Cardiac muscle cell (in vitro differentiated cells and primary cell): ENCODE data around the gene CTAG1A. TPM values are rescaled to one million over a fixed set of nuclear protein-coding genes. Genes with fewer than 3 reads are reported as not detected.
"Not testable (repeated sequence)": the region's sequence is repeated elsewhere in the genome, so short reads cannot be mapped to it uniquely, and the experiment has no call there.

Source experiments
- DNase-seq, 2 donors: peaks; one replicate each; pipeline versions ENCODE4 v3.0.0 to v3.0.0-alpha.2; 2010 to 2017; ENCODE audit warnings: low read depth in 1 of 2, low spot score in 1 of 2
- H3K27ac ChIP-seq: fragments of 200-600 bp; sonication (generic); 2 replicates; pipeline ENCODE4 v1.5.1; 2016
- H3K27me3 ChIP-seq: fragments of 200-600 bp; sonication (generic); 2 replicates; pipeline ENCODE4 v1.6.0; 2016; ENCODE audit warnings: control low read depth
- H3K36me3 ChIP-seq: fragments of 200-600 bp; sonication (generic); 2 replicates; pipeline ENCODE4 v1.5.1; 2016; ENCODE audit warnings: control low read depth
- H3K4me1 ChIP-seq: fragments of 200-600 bp; sonication (generic); 2 replicates; pipeline ENCODE4 v1.8.1; 2017; ENCODE audit warnings: low read depth, mild to moderate bottlenecking, mixed run types
- H3K4me3 ChIP-seq: fragments of 200-600 bp; sonication (generic); 2 replicates; pipeline ENCODE4 v1.5.1; 2016; ENCODE audit warnings: mild to moderate bottlenecking
- H3K9me3 ChIP-seq: fragments of 200-600 bp; sonication (generic); 2 replicates; pipeline ENCODE4 v1.5.1; 2017; ENCODE audit warnings: low read depth, mild to moderate bottlenecking, control low read depth
- polyA plus RNA-seq: library from polyadenylated mRNA; unstranded; fragments of >200 nt; fragmentation: Nextera tagmentation; extraction: Ambion mirVana; gene quantifications from 2 replicates; pipeline ENCODE4 v1.2.1, GENCODE V29; 2016
- total RNA-seq: library from RNA; depleted of rRNA; stranded (reverse); fragments of >200 nt; gene quantifications from 2 replicates; pipeline ENCODE4 v1.2.3, GENCODE V29; 2016
- TF ChIP-seq, protein P1 (sequence below): IDR thresholded peaks from 2 replicates; pipeline ENCODE4 v1.5.1; 2012; ENCODE audit warnings: low read depth, mild to moderate bottlenecking, low read length

The CTAG1A gene
- total and polyA plus RNA-seq, 2 experiments from 2014 or later = not detected

- H3K27me3 ChIP-seq = no peaks in the 10 kb centered on the region
- no peak for DNase-seq
- no peaks in the 10 kb centered on the region for H3K4me1 ChIP-seq
- no peak overlapping the region for H3K27ac ChIP-seq
- H3K9me3 ChIP-seq = no peaks in the 10 kb centered on the region
- H3K36me3 ChIP-seq = no peaks in the 10 kb centered on the region
- H3K4me3 ChIP-seq = no peak overlapping the region
- TF ChIP-seq, protein P1, sequence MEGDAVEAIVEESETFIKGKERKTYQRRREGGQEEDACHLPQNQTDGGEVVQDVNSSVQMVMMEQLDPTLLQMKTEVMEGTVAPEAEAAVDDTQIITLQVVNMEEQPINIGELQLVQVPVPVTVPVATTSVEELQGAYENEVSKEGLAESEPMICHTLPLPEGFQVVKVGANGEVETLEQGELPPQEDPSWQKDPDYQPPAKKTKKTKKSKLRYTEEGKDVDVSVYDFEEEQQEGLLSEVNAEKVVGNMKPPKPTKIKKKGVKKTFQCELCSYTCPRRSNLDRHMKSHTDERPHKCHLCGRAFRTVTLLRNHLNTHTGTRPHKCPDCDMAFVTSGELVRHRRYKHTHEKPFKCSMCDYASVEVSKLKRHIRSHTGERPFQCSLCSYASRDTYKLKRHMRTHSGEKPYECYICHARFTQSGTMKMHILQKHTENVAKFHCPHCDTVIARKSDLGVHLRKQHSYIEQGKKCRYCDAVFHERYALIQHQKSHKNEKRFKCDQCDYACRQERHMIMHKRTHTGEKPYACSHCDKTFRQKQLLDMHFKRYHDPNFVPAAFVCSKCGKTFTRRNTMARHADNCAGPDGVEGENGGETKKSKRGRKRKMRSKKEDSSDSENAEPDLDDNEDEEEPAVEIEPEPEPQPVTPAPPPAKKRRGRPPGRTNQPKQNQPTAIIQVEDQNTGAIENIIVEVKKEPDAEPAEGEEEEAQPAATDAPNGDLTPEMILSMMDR = no peak
Measured at GRCh38 chrX:154602226-154602625, 17.3 kb downstream of the CTAG1A start.

- H3K27ac ChIP-seq = no peak overlapping the region
- H3K27me3 ChIP-seq = no peaks in the 10 kb centered on the region
- no peak for DNase-seq
- no peak overlapping the region for H3K4me3 ChIP-seq
- H3K9me3 ChIP-seq = no peaks in the 10 kb centered on the region
- TF ChIP-seq, protein P1 = no peak
- H3K4me1 ChIP-seq = no peaks in the 10 kb centered on the region
- no peaks in the 10 kb centered on the region for H3K36me3 ChIP-seq
Measured at GRCh38 chrX:154602766-154603437, 18.0 kb downstream of the CTAG1A start.

DNA sequence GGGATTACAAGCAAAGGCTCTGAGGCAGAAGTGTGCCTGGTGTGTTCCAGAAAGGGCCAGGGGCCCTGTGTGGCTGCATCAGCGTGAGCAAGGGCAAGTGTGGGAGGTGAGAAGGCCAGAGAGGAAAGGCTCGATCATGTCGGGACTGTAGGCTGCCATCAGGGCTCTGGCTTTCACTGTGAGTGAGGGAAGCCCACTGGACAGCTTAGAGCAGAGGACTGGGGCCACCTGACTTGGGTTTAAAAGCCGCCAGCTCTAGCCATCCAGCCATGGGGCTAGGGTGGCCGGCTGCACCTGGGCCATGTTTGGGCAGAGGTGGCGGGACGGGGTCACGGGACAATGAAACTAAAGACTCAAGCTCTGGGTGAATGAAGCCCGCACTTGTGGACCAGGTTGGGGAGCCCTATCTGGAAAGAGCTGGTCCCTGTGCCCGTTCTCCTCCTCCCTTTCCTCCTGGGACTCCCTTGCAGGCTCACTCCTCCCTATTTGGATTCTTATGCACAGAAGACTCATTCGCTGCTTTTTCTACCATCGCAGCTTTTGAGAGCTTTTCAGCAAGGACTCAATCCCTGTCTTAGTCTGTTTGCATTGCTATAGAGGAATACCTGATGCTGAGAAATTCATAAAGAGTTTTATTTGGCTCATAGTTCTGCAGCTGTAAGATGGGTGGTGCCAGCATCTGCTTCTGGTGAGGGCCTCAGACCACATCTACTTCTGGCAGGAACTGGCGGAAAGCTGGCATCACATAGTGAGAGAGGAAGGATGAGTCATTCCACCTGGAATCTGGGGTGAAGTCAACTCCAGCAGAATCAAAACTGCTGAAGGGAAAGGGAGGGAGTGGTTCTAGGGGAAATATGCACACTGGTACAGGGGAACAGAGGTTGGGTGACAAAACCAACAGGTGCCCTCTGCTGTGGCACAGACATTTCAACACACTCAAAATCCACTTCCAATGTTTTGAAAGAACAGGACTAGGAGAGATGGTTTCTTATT, 18.8 kb downstream of the CTAG1A start:
- peak in 1 of 2 donors; percentile 54 for DNase-seq
- Histone ChIP-seq H3K4me3 (no peak overlapping the region), H3K27me3 (no peaks in the 10 kb centered on the region), H3K9me3 (no peaks in the 10 kb centered on the region), H3K36me3 (no peaks in the 10 kb centered on the region), H3K4me1 (no peaks in the 10 kb centered on the region), H3K27ac (no peak overlapping the region)
- TF ChIP-seq, protein P1 = no peak

- Histone ChIP-seq H3K9me3 (no peaks in the 10 kb centered on the region), H3K27me3 (no peaks in the 10 kb centered on the region), H3K27ac (no peak overlapping the region), H3K36me3 (no peaks in the 10 kb centered on the region), H3K4me3 (no peak overlapping the region), H3K4me1 (no peaks in the 10 kb centered on the region)
- TF ChIP-seq, protein P1 = no peak
- no peak for DNase-seq
Measured at GRCh38 chrX:154605566-154605965, 20.6 kb downstream of the CTAG1A start.

GRCh38 chrX:154607370-154607769, 22.4 kb downstream of the CTAG1A start:
- H3K4me3 ChIP-seq = no peak overlapping the region
- TF ChIP-seq, protein P1 = no peak
- no peaks in the 10 kb centered on the region for H3K27me3 ChIP-seq
- H3K27ac ChIP-seq = no peak overlapping the region
- no peaks in the 10 kb centered on the region for H3K36me3 ChIP-seq
- no peaks in the 10 kb centered on the region for H3K9me3 ChIP-seq
- peak in 1 of 2 donors; percentile 4 for DNase-seq
- no peaks in the 10 kb centered on the region for H3K4me1 ChIP-seq

- not testable (repeated sequence) for H3K27me3 ChIP-seq, DNase-seq, H3K27ac ChIP-seq, H3K9me3 ChIP-seq, H3K4me3 ChIP-seq, H3K36me3 ChIP-seq, H3K4me1 ChIP-seq
Measured at GRCh38 chrX:154607976-154608375, 23.0 kb downstream of the CTAG1A start.

DNA sequence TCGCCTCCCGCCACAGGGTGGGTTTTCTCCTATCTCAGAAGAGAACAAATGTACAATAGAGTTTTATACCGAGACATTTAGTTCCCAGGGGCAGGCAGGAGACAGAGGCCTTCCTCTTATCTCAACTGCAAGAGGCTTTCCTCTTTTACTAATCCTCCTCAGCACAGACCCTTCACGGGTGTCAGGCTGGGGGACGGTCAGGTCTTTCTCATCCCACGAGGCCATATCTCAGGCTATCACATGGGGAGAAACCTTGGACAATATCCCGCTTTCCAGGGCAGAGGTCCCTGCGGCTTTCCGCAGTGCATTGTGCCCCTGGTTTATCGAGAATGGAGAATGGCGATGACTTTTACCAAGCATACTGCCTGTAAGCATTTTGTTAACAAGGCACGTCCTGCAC, 23.9 kb downstream of the CTAG1A start:
- not testable (repeated sequence) for H3K9me3 ChIP-seq, H3K4me3 ChIP-seq, H3K4me1 ChIP-seq, H3K27me3 ChIP-seq, DNase-seq, H3K27ac ChIP-seq, H3K36me3 ChIP-seq

DNA sequence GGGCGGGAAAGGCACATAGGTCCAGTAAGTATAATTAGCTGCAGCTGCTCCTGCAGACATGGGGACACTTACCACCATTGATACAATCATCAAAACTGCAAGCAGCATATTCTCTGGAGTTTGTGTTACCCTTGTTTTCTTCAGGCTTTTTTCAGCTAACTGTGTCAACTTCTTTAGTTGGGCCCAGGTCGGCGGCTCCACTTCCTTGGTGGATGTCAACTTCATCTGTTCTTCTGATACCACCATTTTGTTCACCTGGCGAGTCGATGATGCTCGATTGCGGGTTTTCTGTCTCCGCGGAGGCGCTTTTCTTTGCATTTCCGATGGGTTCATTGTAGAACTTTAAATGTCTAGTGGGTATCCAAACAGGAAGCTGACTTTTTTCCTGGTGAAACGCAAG, 26.2 kb downstream of the CTAG1A start:
- not testable (repeated sequence) for H3K9me3 ChIP-seq, H3K27me3 ChIP-seq, H3K36me3 ChIP-seq, DNase-seq, H3K27ac ChIP-seq, H3K4me3 ChIP-seq, H3K4me1 ChIP-seq
